Measurements from ENCODE around the gene CELSR1.
A peak's percentile ranks its signal among the peaks of the same experiment; 100 is the strongest.

Gene CELSR1

GRCh38 chr22:46346680-46347405 is 190.6 kb downstream of the CELSR1 start:
- DNase-seq, result no peak

GRCh38 chr22:46340676-46341075 is 196.7 kb downstream of the CELSR1 start:
- DNase-seq, result no peak

GRCh38 chr22:46339956-46340355 is 197.5 kb downstream of the CELSR1 start:
- no peak for DNase-seq

GRCh38 chr22:46338636-46339035 is 198.8 kb downstream of the CELSR1 start:
- no peak for DNase-seq

GRCh38 chr22:46337870-46338269 is 199.6 kb downstream of the CELSR1 start:
- DNase-seq, result no peak

- DNase-seq, result no peak
Observed at GRCh38 chr22:46336119-46337078, 201.0 kb downstream of the CELSR1 start.

GRCh38 chr22:46335201-46336118 is 202.0 kb downstream of the CELSR1 start, which contains the start of gene TRMU:
Gene TRMU, plus strand, starts transcription at chr22:46335714. Its CDS starts 51 bp downstream, at chr22:46335765.
- DNase-seq, result peak; percentile 76

GRCh38 chr22:46331496-46331895 is 205.9 kb downstream of the CELSR1 start:
- no peak for DNase-seq

- DNase-seq, result no peak
Observed at GRCh38 chr22:46330426-46330825, 207.0 kb downstream of the CELSR1 start.

GRCh38 chr22:46329616-46330015 is 207.8 kb downstream of the CELSR1 start:
- no peak for DNase-seq

- DNase-seq, result no peak
Observed at GRCh38 chr22:46328797-46329196, 208.6 kb downstream of the CELSR1 start.

GRCh38 chr22:46327691-46328465 is 209.5 kb downstream of the CELSR1 start:
- DNase-seq, result no peak

GRCh38 chr22:46326066-46326680 is 211.2 kb downstream of the CELSR1 start:
- DNase-seq, result no peak

- no peak for DNase-seq
Observed at GRCh38 chr22:46323162-46323561, 214.3 kb downstream of the CELSR1 start.

- DNase-seq, result no peak
Observed at GRCh38 chr22:46322711-46323110, 214.7 kb downstream of the CELSR1 start.

- no peak for DNase-seq
Observed at GRCh38 chr22:46320716-46321386, 216.6 kb downstream of the CELSR1 start.

- DNase-seq, result no peak
Observed at GRCh38 chr22:46320166-46320710, 217.2 kb downstream of the CELSR1 start.

- no peak for DNase-seq
Observed at GRCh38 chr22:46319319-46319718, 218.1 kb downstream of the CELSR1 start.

GRCh38 chr22:46318576-46318975 is 218.8 kb downstream of the CELSR1 start:
- DNase-seq, result no peak

- DNase-seq, result no peak
Observed at GRCh38 chr22:46317646-46318045, 219.8 kb downstream of the CELSR1 start.

GRCh38 chr22:46315976-46316375 is 221.4 kb downstream of the CELSR1 start:
- no peak for DNase-seq

All from GDM1 (cell line).